Measurements from ENCODE around the gene ACACA. TPM values are rescaled to one million over a fixed set of nuclear protein-coding genes. Genes with fewer than 3 reads are reported as not detected.

Gene ACACA
- total RNA-seq, 1 donor from 2014 or later, result 45.9 TPM

DNA sequence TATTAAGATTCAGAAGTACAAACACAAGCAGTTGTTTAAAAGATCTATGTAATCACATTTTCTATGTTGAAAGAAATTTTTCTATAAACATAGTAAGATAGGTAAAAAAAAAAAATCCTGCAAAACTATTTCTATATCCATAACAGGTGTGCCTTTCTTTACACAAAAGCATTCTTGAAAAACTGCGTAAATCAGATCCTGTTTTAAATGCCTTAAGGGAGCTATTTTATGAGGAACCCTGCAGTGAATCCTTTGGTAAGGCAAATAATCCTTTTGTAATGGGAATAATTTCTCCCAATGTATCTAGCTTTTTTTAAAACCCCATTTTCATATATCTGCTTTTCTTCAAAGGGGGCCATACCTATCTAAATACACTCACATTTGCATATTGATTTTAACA, 300.6 kb downstream of the ACACA start:
- DNase-seq (ENCODE audit: low read depth), result no peak

DNA sequence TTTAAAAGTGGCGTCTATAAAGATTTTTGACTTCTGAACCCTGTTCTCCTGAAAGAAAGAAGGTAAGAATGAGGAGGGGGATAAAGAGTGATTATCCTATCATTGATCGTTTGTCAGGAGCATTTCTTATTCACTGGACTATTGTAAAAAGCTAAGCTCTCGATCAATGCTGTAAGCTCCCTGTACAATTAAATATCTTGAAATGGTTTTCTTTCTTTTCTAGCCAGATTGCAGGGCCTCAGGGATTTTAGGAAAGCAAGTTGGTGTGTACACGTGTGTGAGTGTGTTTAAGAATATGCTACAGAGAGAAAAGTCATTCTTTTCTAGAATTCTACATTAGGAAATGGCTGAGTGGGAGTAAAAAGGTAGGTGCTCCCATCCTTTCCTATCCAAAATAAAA, 303.4 kb downstream of the ACACA start:
- no peak for DNase-seq (ENCODE audit: low read depth)

DNA sequence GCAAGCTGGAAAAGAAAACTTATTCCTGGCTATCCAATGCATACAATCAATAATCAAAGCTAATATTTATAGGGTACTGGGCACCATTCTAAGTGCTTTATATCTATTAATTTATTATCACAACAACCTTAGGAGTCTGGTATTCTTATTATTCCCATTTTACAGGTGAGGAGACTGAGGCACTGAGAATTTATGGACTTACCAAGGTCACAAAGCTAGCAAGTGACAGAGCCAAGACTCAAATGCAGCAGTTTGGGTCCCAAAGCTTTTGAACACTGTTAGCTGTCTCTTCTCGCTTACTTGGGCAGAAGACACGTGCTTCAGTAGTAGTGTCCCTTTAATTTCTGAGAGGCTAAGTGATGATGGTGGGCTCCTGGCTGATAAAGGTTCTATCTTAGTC, 305.3 kb downstream of the ACACA start:
- no peak for DNase-seq (ENCODE audit: low read depth)

- DNase-seq (ENCODE audit: low read depth), result no peak
Observed at GRCh38 chr17:37100231-37100630, 306.4 kb downstream of the ACACA start.

DNA sequence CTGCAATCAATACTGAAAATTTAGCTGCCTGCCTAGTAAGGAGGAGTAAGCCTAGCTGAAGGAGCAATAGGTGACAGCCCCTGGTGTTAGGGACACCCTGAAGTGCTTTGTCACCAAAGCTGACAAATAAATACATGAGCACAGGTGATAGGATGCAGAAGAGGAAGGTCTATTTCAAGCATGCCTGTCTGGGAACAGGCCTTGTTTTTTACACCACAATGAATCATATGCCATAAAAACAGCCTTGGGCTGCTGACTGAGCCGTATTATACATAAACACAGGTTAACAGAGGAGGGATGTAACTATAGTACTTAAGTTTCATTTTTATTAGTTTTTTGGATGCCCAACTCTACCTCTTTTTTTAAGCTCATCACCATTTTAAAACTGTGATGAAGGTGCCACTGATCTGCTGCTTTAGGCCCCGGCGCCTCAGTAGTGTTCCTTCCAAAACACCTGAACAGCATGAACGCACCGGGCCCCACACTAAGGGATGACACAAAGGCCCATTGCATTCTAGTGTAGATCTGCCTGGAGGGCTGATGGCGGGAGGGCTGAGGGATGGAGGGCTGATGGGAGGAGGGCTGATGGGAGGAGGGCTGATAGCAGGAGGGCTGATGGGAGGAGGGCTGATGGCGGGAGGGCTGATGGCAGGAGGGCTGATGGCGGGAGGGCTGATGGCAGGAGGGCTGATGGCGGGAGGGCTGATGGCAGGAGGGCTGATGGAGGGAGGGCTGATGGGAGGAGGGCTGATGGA, 307.5 kb downstream of the ACACA start:
- peak; percentile 81 for DNase-seq (ENCODE audit: low read depth)

GRCh38 chr17:37098152-37098551, 308.5 kb downstream of the ACACA start:
- DNase-seq (ENCODE audit: low read depth), result peak; percentile 84

- no peak for DNase-seq (ENCODE audit: low read depth)
Observed at GRCh38 chr17:37097154-37097553, 309.5 kb downstream of the ACACA start.

DNA sequence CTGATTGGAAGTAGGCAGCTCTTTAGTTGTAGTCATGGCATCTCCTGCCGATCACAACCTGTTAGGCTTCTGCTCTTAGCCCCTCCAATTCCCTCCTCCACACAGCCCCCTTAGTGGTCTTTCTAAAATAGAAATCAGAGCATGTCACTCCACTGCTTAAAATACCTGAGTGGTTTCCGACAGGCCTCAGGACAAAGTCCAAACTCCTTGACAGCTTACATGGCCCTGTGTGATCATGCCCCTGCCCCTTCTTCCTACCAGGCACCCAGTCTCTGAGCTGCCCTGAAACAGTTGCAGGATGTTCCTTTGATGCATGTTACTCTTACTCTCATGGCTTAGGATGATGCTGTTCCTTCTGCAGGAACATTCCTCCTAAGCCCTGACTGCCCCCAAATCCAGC, 310.6 kb downstream of the ACACA start:
- no peak for DNase-seq (ENCODE audit: low read depth)

GRCh38 chr17:37094391-37094790, 312.2 kb downstream of the ACACA start:
- DNase-seq (ENCODE audit: low read depth), result no peak

DNA sequence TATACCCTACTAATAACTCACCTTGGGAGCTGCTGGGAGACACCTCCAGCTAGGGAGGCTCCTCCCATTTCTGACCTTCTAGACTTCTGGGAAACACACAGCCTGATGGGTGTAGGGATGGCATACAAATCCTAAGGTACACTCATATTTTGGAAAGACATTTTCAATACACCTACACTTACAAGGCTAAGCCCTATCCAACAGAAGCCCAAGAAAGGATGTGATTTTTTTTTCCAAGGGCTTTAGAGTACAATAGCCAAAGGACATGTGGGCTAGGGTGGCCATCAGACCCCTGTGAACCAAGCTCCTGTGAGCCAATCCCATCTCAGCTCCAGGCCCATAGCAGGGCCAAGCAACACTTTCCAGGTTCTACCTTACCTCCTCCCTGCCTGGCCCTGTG, 313.9 kb downstream of the ACACA start:
- no peak for DNase-seq (ENCODE audit: low read depth)

DNA sequence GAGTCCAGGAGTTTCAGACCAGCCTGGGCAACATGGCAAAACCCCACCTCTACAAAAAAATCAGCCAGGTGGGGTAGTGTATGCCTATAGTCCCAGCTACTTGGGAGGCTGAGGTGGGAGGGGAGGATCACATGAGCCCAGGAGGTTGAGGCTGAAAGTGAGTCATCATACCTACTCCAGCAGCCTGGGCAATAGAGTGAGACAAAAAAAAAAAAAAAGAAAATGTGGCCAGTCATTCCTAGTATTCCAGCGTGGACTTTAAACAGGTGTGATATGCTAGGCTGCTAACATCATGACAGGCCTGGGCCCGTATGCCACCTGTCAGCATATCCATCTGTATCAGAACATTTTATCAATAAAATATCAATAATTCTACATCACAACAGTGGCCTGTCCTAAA, 314.6 kb downstream of the ACACA start:
- no peak for DNase-seq (ENCODE audit: low read depth)

- no peak for DNase-seq (ENCODE audit: low read depth)
Observed at GRCh38 chr17:37090941-37091340, 315.7 kb downstream of the ACACA start.

DNA sequence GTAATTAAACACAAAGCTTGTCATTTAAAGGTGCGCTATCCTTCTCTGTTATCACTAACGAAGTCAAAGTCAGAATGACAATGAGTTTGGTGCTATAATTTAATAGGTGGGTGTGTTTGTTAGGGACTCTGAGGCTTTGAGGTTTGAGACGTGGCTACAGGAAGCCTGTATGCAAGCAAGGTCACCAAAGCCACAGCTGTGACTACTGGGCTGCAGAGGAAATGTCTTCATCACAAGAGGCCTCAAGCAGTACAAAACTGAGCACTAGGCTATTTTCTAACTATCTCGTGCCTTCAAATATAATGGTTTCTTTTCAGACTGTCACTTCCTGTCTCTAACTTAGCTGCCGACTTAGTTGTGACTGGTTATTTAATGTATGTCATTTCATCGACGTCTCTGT, 316.7 kb downstream of the ACACA start:
- DNase-seq (ENCODE audit: low read depth), result peak; percentile 69

GRCh38 chr17:37088913-37089312, 317.7 kb downstream of the ACACA start:
- peak; percentile 56 for DNase-seq (ENCODE audit: low read depth)

DNA sequence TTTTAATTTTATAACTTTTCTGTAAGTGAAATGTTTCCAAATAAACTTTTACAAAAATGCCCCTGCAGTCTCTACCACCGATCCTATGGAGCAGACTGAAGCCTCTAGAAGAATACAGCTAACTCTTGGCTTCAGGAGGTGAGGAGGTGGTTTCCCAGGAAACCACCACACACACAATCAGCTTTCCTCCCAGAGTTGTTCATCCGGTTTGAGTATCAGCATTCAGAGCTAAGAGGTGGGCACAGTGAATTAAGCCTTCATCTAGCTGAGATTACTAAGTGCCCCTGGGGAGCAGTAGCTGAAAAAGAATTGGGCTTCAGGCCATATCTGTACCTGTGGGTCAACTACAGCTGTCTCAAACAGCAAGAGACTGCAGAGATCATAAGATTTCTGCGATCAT, 318.2 kb downstream of the ACACA start:
- no peak for DNase-seq (ENCODE audit: low read depth)

- no peak for DNase-seq (ENCODE audit: low read depth)
Observed at GRCh38 chr17:37087683-37088082, 319.0 kb downstream of the ACACA start.

GRCh38 chr17:37086948-37087347, 319.7 kb downstream of the ACACA start:
- DNase-seq (ENCODE audit: low read depth), result no peak

- DNase-seq (ENCODE audit: low read depth), result no peak
Observed at GRCh38 chr17:37086334-37086733, 320.3 kb downstream of the ACACA start.

DNA sequence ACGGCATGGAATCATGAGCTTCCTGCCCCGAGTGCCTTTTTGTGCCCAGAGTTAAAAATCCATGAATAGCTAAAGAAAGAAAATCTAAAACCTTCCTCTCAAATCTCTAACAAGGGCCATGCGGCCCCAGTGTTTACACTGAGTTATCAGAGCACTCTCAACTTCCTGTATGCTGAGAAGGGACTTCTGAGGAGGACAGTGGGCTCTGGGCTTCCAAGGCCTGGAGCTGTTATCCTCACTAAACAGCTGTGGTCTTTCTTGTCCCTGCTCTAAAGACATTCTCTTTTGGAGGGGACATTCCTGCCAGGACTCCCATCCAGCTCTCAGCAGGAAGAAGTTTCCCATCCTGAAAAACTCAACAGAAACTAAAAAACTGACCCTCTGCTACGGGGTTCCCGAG, 322.3 kb downstream of the ACACA start:
- no peak for DNase-seq (ENCODE audit: low read depth)

- DNase-seq (ENCODE audit: low read depth), result peak; percentile 70
Observed at GRCh38 chr17:37083456-37083855, 323.2 kb downstream of the ACACA start.

DNA sequence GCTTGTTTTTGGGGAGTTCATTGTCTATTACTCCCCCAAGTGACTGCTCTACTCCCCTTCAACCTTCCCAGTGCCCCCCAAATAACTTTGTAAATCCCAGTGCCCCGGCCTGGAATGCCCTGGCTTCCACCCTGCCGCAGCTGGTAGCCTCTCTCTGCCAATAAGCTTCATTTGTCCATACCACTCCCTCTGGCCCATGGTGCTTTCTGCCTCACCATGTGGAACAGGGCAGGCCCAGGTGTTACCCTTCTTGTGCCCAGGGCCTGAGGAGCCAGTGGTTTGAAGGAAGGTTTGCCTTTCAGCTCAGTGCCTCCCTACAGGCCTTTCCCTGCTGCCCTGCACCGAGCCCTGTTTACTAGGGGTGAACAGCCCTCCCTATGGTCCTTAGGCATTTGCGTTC, 323.7 kb downstream of the ACACA start:
- no peak for DNase-seq (ENCODE audit: low read depth)

GRCh38 chr17:37082311-37082860, 324.2 kb downstream of the ACACA start:
- no peak for DNase-seq (ENCODE audit: low read depth)

- no peak for DNase-seq (ENCODE audit: low read depth)
Observed at GRCh38 chr17:37081287-37081686, 325.3 kb downstream of the ACACA start.

All from myocyte (in vitro differentiated cells).